ENCODE measurements around the gene RNF41.

Gene RNF41

GRCh38 chr12:56242986-56243385 is 21.3 kb upstream of the RNF41 start:
- no peak overlapping the region for H3K9ac ChIP-seq (ENCODE audit: low read depth, low read length)
- H3K4me3 ChIP-seq (ENCODE audit: low read length) = no peak overlapping the region
- H3K27me3 ChIP-seq (ENCODE audit: control insufficient read depth, insufficient read depth, low read length) = no peaks in the 10 kb centered on the region
- no peaks in the 10 kb centered on the region for H3K9me3 ChIP-seq (replicated peaks; ENCODE audit: low read length)
- H3K4me2 ChIP-seq (ENCODE audit: low read length) = no peak overlapping the region
- peaks cover 73% of the 10 kb centered on the region for H3K36me3 ChIP-seq (ENCODE audit: insufficient read depth, low read length)
- H3K4me1 ChIP-seq (ENCODE audit: control insufficient read depth, insufficient read depth, low read length) = peaks cover 4% of the 10 kb centered on the region

GRCh38 chr12:56241424-56242303 is 19.9 kb upstream of the RNF41 start:
- no peak overlapping the region for H3K4me3 ChIP-seq (ENCODE audit: low read length)
- H3K36me3 ChIP-seq (ENCODE audit: insufficient read depth, low read length) = peaks cover 74% of the 10 kb centered on the region
- no peaks in the 10 kb centered on the region for H3K27me3 ChIP-seq (ENCODE audit: control insufficient read depth, insufficient read depth, low read length)
- no peak overlapping the region for H3K9ac ChIP-seq (ENCODE audit: low read depth, low read length)
- no peak overlapping the region for H3K4me2 ChIP-seq (ENCODE audit: low read length)
- H3K4me1 ChIP-seq (ENCODE audit: control insufficient read depth, insufficient read depth, low read length) = peaks cover 4% of the 10 kb centered on the region
- H3K9me3 ChIP-seq (replicated peaks; ENCODE audit: low read length) = no peaks in the 10 kb centered on the region

GRCh38 chr12:56237552-56237951 is 15.8 kb upstream of the RNF41 start:
- H3K4me3 ChIP-seq (ENCODE audit: low read length) = no peak overlapping the region

GRCh38 chr12:56236985-56237384 is 15.3 kb upstream of the RNF41 start:
- Histone ChIP-seq H3K4me1 (ENCODE audit: control insufficient read depth, insufficient read depth, low read length) (no peaks in the 10 kb centered on the region), H3K9ac (ENCODE audit: low read depth, low read length) (no peak overlapping the region), H3K36me3 (ENCODE audit: insufficient read depth, low read length) (peaks cover 44% of the 10 kb centered on the region), H3K9me3 (replicated peaks; ENCODE audit: low read length) (no peaks in the 10 kb centered on the region), H3K4me2 (ENCODE audit: low read length) (no peak overlapping the region), H3K4me3 (ENCODE audit: low read length) (no peak overlapping the region), H3K27me3 (ENCODE audit: control insufficient read depth, insufficient read depth, low read length) (no peaks in the 10 kb centered on the region)

More at GRCh38 chr12:56237552-56237951, 15.8 kb upstream of the RNF41 start:
- no peaks in the 10 kb centered on the region for H3K27me3 ChIP-seq (ENCODE audit: control insufficient read depth, insufficient read depth, low read length)
- H3K36me3 ChIP-seq (ENCODE audit: insufficient read depth, low read length) = peaks cover 50% of the 10 kb centered on the region
- no peak overlapping the region for H3K4me2 ChIP-seq (ENCODE audit: low read length)
- no peaks in the 10 kb centered on the region for H3K4me1 ChIP-seq (ENCODE audit: control insufficient read depth, insufficient read depth, low read length)
- H3K9ac ChIP-seq (ENCODE audit: low read depth, low read length) = no peak overlapping the region
- H3K9me3 ChIP-seq (replicated peaks; ENCODE audit: low read length) = no peaks in the 10 kb centered on the region

GRCh38 chr12:56236091-56236490 is 14.4 kb upstream of the RNF41 start:
- Histone ChIP-seq H3K36me3 (ENCODE audit: insufficient read depth, low read length) (peaks cover 37% of the 10 kb centered on the region), H3K27me3 (ENCODE audit: control insufficient read depth, insufficient read depth, low read length) (no peaks in the 10 kb centered on the region), H3K4me3 (ENCODE audit: low read length) (no peak overlapping the region), H3K9ac (ENCODE audit: low read depth, low read length) (no peak overlapping the region), H3K4me1 (ENCODE audit: control insufficient read depth, insufficient read depth, low read length) (no peaks in the 10 kb centered on the region), H3K4me2 (ENCODE audit: low read length) (no peak overlapping the region), H3K9me3 (replicated peaks; ENCODE audit: low read length) (no peaks in the 10 kb centered on the region)

GRCh38 chr12:56234746-56235436 is 13.2 kb upstream of the RNF41 start:
- Histone ChIP-seq H3K4me1 (ENCODE audit: control insufficient read depth, insufficient read depth, low read length) (no peaks in the 10 kb centered on the region), H3K9me3 (replicated peaks; ENCODE audit: low read length) (no peaks in the 10 kb centered on the region), H3K27me3 (ENCODE audit: control insufficient read depth, insufficient read depth, low read length) (no peaks in the 10 kb centered on the region), H3K4me2 (ENCODE audit: low read length) (no peak overlapping the region), H3K36me3 (ENCODE audit: insufficient read depth, low read length) (peaks cover 29% of the 10 kb centered on the region), H3K9ac (ENCODE audit: low read depth, low read length) (no peak overlapping the region), H3K4me3 (ENCODE audit: low read length) (no peak overlapping the region)

- Histone ChIP-seq H3K4me3 (ENCODE audit: low read length) (no peak overlapping the region), H3K36me3 (ENCODE audit: insufficient read depth, low read length) (peaks cover 4% of the 10 kb centered on the region), H3K9ac (ENCODE audit: low read depth, low read length) (no peak overlapping the region), H3K9me3 (replicated peaks; ENCODE audit: low read length) (no peaks in the 10 kb centered on the region), H3K4me2 (ENCODE audit: low read length) (no peak overlapping the region), H3K4me1 (ENCODE audit: control insufficient read depth, insufficient read depth, low read length) (no peaks in the 10 kb centered on the region), H3K27me3 (ENCODE audit: control insufficient read depth, insufficient read depth, low read length) (no peaks in the 10 kb centered on the region)
Measured at GRCh38 chr12:56231184-56231582, 9.5 kb upstream of the RNF41 start.

GRCh38 chr12:56230432-56231183 is 8.9 kb upstream of the RNF41 start:
- Histone ChIP-seq H3K4me2 (ENCODE audit: low read length) (no peak overlapping the region), H3K9ac (ENCODE audit: low read depth, low read length) (no peak overlapping the region), H3K9me3 (replicated peaks; ENCODE audit: low read length) (no peaks in the 10 kb centered on the region), H3K4me1 (ENCODE audit: control insufficient read depth, insufficient read depth, low read length) (no peaks in the 10 kb centered on the region), H3K27me3 (ENCODE audit: control insufficient read depth, insufficient read depth, low read length) (no peaks in the 10 kb centered on the region), H3K4me3 (ENCODE audit: low read length) (no peak overlapping the region), H3K36me3 (ENCODE audit: insufficient read depth, low read length) (no peaks in the 10 kb centered on the region)

GRCh38 chr12:56229916-56230431 is 8.3 kb upstream of the RNF41 start, which contains the start of gene SLC39A5:
Gene SLC39A5 (plus strand): TSS chr12:56230051. CDS start chr12:56231275, 1,224 bp downstream.
- no peaks in the 10 kb centered on the region for H3K9me3 ChIP-seq (replicated peaks; ENCODE audit: low read length)
- peaks cover 4% of the 10 kb centered on the region for H3K4me1 ChIP-seq (ENCODE audit: control insufficient read depth, insufficient read depth, low read length)
- no peaks in the 10 kb centered on the region for H3K36me3 ChIP-seq (ENCODE audit: insufficient read depth, low read length)
- no peak within 1 kb of the TSS for H3K4me3 ChIP-seq (ENCODE audit: low read length)
- H3K4me2 ChIP-seq (ENCODE audit: low read length) = no peak within 1 kb of the TSS
- no peaks in the 10 kb centered on the region for H3K27me3 ChIP-seq (ENCODE audit: control insufficient read depth, insufficient read depth, low read length)
- no peak within 1 kb of the TSS for H3K9ac ChIP-seq (ENCODE audit: low read depth, low read length)

GRCh38 chr12:56229082-56229481 is 7.4 kb upstream of the RNF41 start:
- Histone ChIP-seq H3K4me2 (ENCODE audit: low read length) (no peak overlapping the region), H3K9ac (ENCODE audit: low read depth, low read length) (no peak overlapping the region), H3K36me3 (ENCODE audit: insufficient read depth, low read length) (no peaks in the 10 kb centered on the region), H3K9me3 (replicated peaks; ENCODE audit: low read length) (no peaks in the 10 kb centered on the region), H3K27me3 (ENCODE audit: control insufficient read depth, insufficient read depth, low read length) (no peaks in the 10 kb centered on the region), H3K4me1 (ENCODE audit: control insufficient read depth, insufficient read depth, low read length) (peaks cover 8% of the 10 kb centered on the region), H3K4me3 (ENCODE audit: low read length) (no peak overlapping the region)

GRCh38 chr12:56224954-56225353 is 3.2 kb upstream of the RNF41 start:
- H3K9ac ChIP-seq (ENCODE audit: low read depth, low read length) = peak overlapping the region; percentile 87
- peaks cover 25% of the 10 kb centered on the region for H3K4me1 ChIP-seq (ENCODE audit: control insufficient read depth, insufficient read depth, low read length)
- no peaks in the 10 kb centered on the region for H3K27me3 ChIP-seq (ENCODE audit: control insufficient read depth, insufficient read depth, low read length)
- no peaks in the 10 kb centered on the region for H3K36me3 ChIP-seq (ENCODE audit: insufficient read depth, low read length)
- peak overlapping the region; percentile 92 for H3K4me2 ChIP-seq (ENCODE audit: low read length)
- peak overlapping the region; percentile 85 for H3K4me3 ChIP-seq (ENCODE audit: low read length)
- H3K9me3 ChIP-seq (replicated peaks; ENCODE audit: low read length) = no peaks in the 10 kb centered on the region

All from skeletal muscle satellite cell (primary cell).